ENCODE data around the gene TADA2A. TPM values are rescaled to one million over a fixed set of nuclear protein-coding genes. Genes with fewer than 3 reads are reported as not detected.

Gene TADA2A
- total RNA-seq, 1 experiment from 2014 or later = 24.6 TPM

DNA sequence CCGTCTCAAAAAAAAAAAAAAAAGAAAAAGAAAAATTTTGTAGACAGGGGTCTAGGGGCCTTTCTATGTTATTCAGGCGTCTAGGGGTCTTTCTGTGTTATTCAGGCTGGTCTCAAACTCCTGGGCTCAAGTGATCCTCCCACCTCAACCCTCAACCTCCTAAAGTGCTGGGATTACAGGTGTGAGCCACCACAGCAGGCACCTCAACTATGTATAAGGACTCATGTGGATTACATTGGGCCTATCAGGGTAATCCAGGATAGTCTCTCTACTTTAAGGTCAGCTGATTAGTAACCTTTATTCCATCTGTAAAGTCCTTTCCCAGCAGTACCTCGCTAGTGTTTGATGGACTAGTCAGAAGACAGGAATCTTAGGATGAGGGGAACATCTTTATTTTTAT is 22.4 kb downstream of the TADA2A start:
- no peaks in the 10 kb centered on the region for H3K9me3 ChIP-seq (ENCODE audit: control insufficient read depth in 1 of 2, insufficient read depth in 1 of 2, low read depth in 1 of 2, low read length in 2 of 2)
- H3K36me3 ChIP-seq (ENCODE audit: control insufficient read depth in 1 of 2, insufficient read depth in 2 of 2, low read length in 2 of 2) = peaks cover 27 to 29% of the 10 kb centered on the region in 2 experiments; a peak in 3 of 4 replicates
- no peak overlapping the region for H3K9ac ChIP-seq (ENCODE audit: low read length)
- no peak for DNase-seq (ENCODE audit: low read depth, low spot score)
- no peak for TF ChIP-seq JUND (IDR thresholded peaks at IDR 0.05)
- no peaks in the 10 kb centered on the region for H3K9me2 ChIP-seq (ENCODE audit: insufficient read depth)
- CTCF ChIA-PET = interaction anchor here (0.7 to 1.2 kb wide), 2 partner anchors 9 to 11 kb away, joined by 3 read pairs; no protein-coding TSS in a partner anchor
- POLR2A ChIA-PET = no interaction called here
- no TSS peak for BruUV-seq (replicated peaks)
- intact Hi-C loops (cut with micrococcal nuclease) = no loop called here
- no peak overlapping the region for H3K4me2 ChIP-seq (ENCODE audit: low read length)
- H2AFZ ChIP-seq (ENCODE audit: low read depth, low read length, poor library complexity, severe bottlenecking) = no peak overlapping the region
- RAD21 ChIA-PET (ENCODE audit: low non-redundant PET in 1 of 2, low total read pairs in 2 of 2, uncharacterized antibody in 2 of 2, unreplicated experiment in 2 of 2) = no interaction called here
- H3K4me3 ChIP-seq (replicated peaks in 1 of 2; ENCODE audit: low read depth in 1 of 2, low read length in 2 of 2) = no peak overlapping the region
- ATAC-seq = no peak
- H3K4me1 ChIP-seq (ENCODE audit: control insufficient read depth in 1 of 2, insufficient read depth in 2 of 2, low read length in 2 of 2) = no peaks in the 10 kb centered on the region
- H3K79me2 ChIP-seq (ENCODE audit: insufficient read depth, low read length) = peaks cover 23% of the 10 kb centered on the region
- H3K27ac ChIP-seq (ENCODE audit: low read depth, low read length) = no peak overlapping the region
- no peaks in the 10 kb centered on the region for H3K27me3 ChIP-seq (ENCODE audit: insufficient read depth, low read length)
- H4K20me1 ChIP-seq (ENCODE audit: insufficient read depth) = no peaks in the 10 kb centered on the region

DNA sequence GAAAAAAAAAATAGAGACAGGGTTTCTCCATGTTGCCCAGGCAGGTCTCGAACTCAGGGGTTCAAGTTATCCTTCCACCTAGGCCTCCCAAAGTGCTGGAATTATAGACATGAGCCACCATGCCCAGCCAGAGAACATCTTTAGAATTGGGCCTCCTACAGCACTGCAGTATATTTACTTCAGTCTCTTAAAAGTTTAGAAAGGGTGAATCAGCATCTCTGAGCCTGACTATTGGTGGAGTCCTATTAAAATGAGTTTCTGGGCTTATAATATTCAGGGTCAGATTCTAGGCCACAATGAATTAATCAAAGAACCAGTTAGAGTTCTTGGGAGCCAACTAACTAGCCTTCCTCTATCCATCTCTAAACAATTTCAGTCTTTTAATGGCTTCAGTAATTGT is 22.8 kb downstream of the TADA2A start:
- Histone ChIP-seq H3K9ac (ENCODE audit: low read length) (no peak overlapping the region), H4K20me1 (ENCODE audit: insufficient read depth) (no peaks in the 10 kb centered on the region), H3K9me3 (ENCODE audit: control insufficient read depth in 1 of 2, insufficient read depth in 1 of 2, low read depth in 1 of 2, low read length in 2 of 2) (no peaks in the 10 kb centered on the region), H3K79me2 (ENCODE audit: insufficient read depth, low read length) (peaks cover 23% of the 10 kb centered on the region), H3K4me2 (ENCODE audit: low read length) (no peak overlapping the region), H3K27me3 (ENCODE audit: insufficient read depth, low read length) (no peaks in the 10 kb centered on the region), H2AFZ (ENCODE audit: low read depth, low read length, poor library complexity, severe bottlenecking) (no peak overlapping the region), H3K9me2 (ENCODE audit: insufficient read depth) (no peaks in the 10 kb centered on the region), H3K36me3 (ENCODE audit: control insufficient read depth in 1 of 2, insufficient read depth in 2 of 2, low read length in 2 of 2) (peaks cover 27 to 29% of the 10 kb centered on the region in 2 experiments; a peak in 3 of 4 replicates), H3K4me1 (ENCODE audit: control insufficient read depth in 1 of 2, insufficient read depth in 2 of 2, low read length in 2 of 2) (no peaks in the 10 kb centered on the region), H3K4me3 (replicated peaks in 1 of 2; ENCODE audit: low read depth in 1 of 2, low read length in 2 of 2) (no peak overlapping the region), H3K27ac (ENCODE audit: low read depth, low read length) (no peak overlapping the region)
- RAD21 ChIA-PET (ENCODE audit: low non-redundant PET in 1 of 2, low total read pairs in 2 of 2, uncharacterized antibody in 2 of 2, unreplicated experiment in 2 of 2) = no interaction called here
- intact Hi-C loops (cut with micrococcal nuclease) = no loop called here
- POLR2A ChIA-PET = no interaction called here
- ATAC-seq = no peak
- no TSS peak for BruUV-seq (replicated peaks)
- DNase-seq (ENCODE audit: low read depth, low spot score) = no peak
- CTCF ChIA-PET = interaction anchor here (0.8 to 1.2 kb wide), 2 partner anchors 9 to 10 kb away, joined by 3 read pairs; no protein-coding TSS in a partner anchor
- TF ChIP-seq POLR2A (IDR thresholded peaks at IDR 0.05; ENCODE audit: borderline replicate concordance, extremely low read depth, insufficient read depth, insufficient read length) (no peak), SP1 (IDR thresholded peaks at IDR 0.05; ENCODE audit: low read depth) (no peak), YY1 (IDR thresholded peaks at IDR 0.05; ENCODE audit: extremely low read depth, insufficient replicate concordance, low read depth, low read length) (no peak), ELF1 (IDR thresholded peaks at IDR 0.05; ENCODE audit: borderline replicate concordance, low read depth) (no peak), ZBTB33 (IDR thresholded peaks at IDR 0.05; ENCODE audit: extremely low read depth, insufficient replicate concordance, low read length) (no peak), MAX (IDR thresholded peaks at IDR 0.05) (no peak), FOSL1 (IDR thresholded peaks at IDR 0.05; ENCODE audit: low read depth) (no peak), EZH2 (IDR thresholded peaks at IDR 0.05) (no peak), EGR1 (IDR thresholded peaks at IDR 0.05; ENCODE audit: low read depth) (no peak), TCF7L2 (IDR thresholded peaks at IDR 0.05; ENCODE audit: borderline replicate concordance, extremely low read depth, insufficient read depth, insufficient read length) (no peak), REST (IDR thresholded peaks at IDR 0.05; ENCODE audit: low read depth) (no peak), RAD21 (IDR thresholded peaks at IDR 0.05; ENCODE audit: low read depth) (no peak), ZFX (IDR thresholded peaks at IDR 0.05) (no peak), ZNF274 (IDR thresholded peaks at IDR 0.05; ENCODE audit: low read depth, low read length) (no peak), SRF (IDR thresholded peaks at IDR 0.05; ENCODE audit: low read depth) (no peak)
